ENCODE measurements around the gene SBNO1. TPM values are rescaled to one million over a fixed set of nuclear protein-coding genes. Genes with fewer than 3 reads are reported as not detected.

Gene SBNO1
- total RNA-seq, 1 experiment from 2014 or later: 58.6 TPM

DNA sequence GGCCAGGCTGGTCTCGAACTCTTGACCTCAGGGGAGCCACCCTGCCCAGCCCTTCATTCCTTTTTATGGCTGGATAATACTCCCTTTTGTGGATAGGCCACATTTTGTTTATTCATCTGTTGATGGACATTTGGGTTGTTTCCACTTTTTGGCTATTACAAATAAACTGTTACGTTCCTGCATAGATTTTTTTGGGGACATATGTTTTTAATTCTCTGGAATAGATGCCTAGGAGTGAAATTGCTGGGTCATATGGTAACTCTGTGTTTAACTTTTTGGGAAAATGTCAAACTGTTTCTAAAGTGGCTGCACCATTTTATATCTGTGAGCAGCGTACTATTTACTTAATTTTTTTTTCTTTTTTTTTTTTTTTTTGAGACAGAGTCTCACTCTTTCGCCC is 29.1 kb upstream of the SBNO1 start:
- POLR2A ChIA-PET (ENCODE audit: low non-redundant PET): no interaction called here
- Histone ChIP-seq H3K36me3 (ENCODE audit: insufficient read depth, low read length, poor library complexity, severe bottlenecking) (peaks cover 77% of the 10 kb centered on the region), H3K4me3 (ENCODE audit: low read depth, low read length, poor library complexity, severe bottlenecking) (no peak overlapping the region), H3K27me3 (replicated peaks; ENCODE audit: insufficient read depth, low read depth, low read length, poor library complexity) (no peaks in the 10 kb centered on the region), H3K9me3 (ENCODE audit: low read depth, low read length, poor library complexity, severe bottlenecking) (no peaks in the 10 kb centered on the region), H3K4me1 (ENCODE audit: insufficient read depth, low read length, poor library complexity, severe bottlenecking) (peaks cover 8% of the 10 kb centered on the region), H3K27ac (ENCODE audit: low read depth, low read length, poor library complexity, severe bottlenecking) (no peak overlapping the region)
- no TSS peak for BruUV-seq (replicated peaks)
- no peak for TF ChIP-seq EZH2 (IDR thresholded peaks at IDR 0.05; ENCODE audit: borderline replicate concordance, low read depth, low read length, poor library complexity, severe bottlenecking)
- TF ChIP-seq, protein P1, sequence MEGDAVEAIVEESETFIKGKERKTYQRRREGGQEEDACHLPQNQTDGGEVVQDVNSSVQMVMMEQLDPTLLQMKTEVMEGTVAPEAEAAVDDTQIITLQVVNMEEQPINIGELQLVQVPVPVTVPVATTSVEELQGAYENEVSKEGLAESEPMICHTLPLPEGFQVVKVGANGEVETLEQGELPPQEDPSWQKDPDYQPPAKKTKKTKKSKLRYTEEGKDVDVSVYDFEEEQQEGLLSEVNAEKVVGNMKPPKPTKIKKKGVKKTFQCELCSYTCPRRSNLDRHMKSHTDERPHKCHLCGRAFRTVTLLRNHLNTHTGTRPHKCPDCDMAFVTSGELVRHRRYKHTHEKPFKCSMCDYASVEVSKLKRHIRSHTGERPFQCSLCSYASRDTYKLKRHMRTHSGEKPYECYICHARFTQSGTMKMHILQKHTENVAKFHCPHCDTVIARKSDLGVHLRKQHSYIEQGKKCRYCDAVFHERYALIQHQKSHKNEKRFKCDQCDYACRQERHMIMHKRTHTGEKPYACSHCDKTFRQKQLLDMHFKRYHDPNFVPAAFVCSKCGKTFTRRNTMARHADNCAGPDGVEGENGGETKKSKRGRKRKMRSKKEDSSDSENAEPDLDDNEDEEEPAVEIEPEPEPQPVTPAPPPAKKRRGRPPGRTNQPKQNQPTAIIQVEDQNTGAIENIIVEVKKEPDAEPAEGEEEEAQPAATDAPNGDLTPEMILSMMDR (conservative IDR thresholded peaks at IDR 0.05; ENCODE audit: low read depth, low read length): no peak
- intact Hi-C loops (cut with micrococcal nuclease; ENCODE audit: unreplicated experiment): no loop called here
- CTCF ChIA-PET: no interaction called here
- DNase-seq (ENCODE audit: low spot score): no peak

DNA sequence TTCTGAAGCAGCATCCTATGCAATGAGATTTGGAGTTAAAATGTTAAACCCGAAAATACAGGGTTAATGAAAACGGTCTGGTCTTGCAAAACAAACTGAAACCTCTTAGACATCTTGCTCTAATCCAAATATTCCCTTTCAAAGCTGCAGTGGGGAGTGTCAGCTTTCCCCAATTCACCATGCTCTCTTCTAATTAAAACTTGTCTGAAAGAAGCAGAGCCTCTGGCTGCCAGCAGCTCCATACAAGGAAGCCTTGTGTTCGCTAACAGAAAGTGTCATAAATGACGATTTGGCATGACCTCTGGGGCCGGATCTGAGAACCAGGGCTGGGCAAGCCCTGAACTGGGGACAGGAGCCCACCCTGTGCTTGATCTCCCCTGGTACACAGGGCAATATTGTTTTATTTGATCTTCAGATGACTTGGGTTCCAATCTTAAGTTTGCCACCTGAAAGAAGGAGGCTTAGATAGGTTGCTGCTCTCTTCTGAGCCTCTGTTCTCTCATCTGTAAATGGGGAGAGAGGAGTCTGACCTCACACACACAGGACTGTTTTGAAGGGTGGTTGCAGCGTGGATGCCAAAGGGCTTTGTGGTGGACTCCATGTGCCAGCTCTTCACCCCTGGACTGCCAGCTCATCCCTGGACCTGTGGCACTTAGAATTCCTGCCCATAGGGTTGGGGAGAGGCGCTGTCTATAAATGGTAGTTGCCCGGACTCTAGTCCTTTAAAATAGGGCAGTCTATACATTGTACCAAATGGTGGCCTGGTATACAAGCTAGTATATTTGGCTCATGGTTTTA is 27.1 kb upstream of the SBNO1 start:
- Histone ChIP-seq H3K36me3 (ENCODE audit: insufficient read depth, low read length, poor library complexity, severe bottlenecking) (peaks cover 62% of the 10 kb centered on the region), H3K4me3 (ENCODE audit: low read depth, low read length, poor library complexity, severe bottlenecking) (no peak overlapping the region), H3K27me3 (replicated peaks; ENCODE audit: insufficient read depth, low read depth, low read length, poor library complexity) (no peaks in the 10 kb centered on the region), H3K4me1 (ENCODE audit: insufficient read depth, low read length, poor library complexity, severe bottlenecking) (peaks cover 8% of the 10 kb centered on the region), H3K27ac (ENCODE audit: low read depth, low read length, poor library complexity, severe bottlenecking) (no peak overlapping the region), H3K9me3 (ENCODE audit: low read depth, low read length, poor library complexity, severe bottlenecking) (no peaks in the 10 kb centered on the region)
- BruUV-seq (replicated peaks): no TSS peak
- TF ChIP-seq, protein P1 (conservative IDR thresholded peaks at IDR 0.05; ENCODE audit: low read depth, low read length): no peak
- TF ChIP-seq EZH2 (IDR thresholded peaks at IDR 0.05; ENCODE audit: borderline replicate concordance, low read depth, low read length, poor library complexity, severe bottlenecking): no peak
- ChIA-PET POLR2A (ENCODE audit: low non-redundant PET) (interaction anchor here (0.6 kb wide), 1 partner anchor 18 kb away, joined by 13 read pairs; no protein-coding TSS in a partner anchor), CTCF (no interaction called here)
- intact Hi-C loops (cut with micrococcal nuclease; ENCODE audit: unreplicated experiment): no loop called here
- no peak for DNase-seq (ENCODE audit: low spot score)

DNA sequence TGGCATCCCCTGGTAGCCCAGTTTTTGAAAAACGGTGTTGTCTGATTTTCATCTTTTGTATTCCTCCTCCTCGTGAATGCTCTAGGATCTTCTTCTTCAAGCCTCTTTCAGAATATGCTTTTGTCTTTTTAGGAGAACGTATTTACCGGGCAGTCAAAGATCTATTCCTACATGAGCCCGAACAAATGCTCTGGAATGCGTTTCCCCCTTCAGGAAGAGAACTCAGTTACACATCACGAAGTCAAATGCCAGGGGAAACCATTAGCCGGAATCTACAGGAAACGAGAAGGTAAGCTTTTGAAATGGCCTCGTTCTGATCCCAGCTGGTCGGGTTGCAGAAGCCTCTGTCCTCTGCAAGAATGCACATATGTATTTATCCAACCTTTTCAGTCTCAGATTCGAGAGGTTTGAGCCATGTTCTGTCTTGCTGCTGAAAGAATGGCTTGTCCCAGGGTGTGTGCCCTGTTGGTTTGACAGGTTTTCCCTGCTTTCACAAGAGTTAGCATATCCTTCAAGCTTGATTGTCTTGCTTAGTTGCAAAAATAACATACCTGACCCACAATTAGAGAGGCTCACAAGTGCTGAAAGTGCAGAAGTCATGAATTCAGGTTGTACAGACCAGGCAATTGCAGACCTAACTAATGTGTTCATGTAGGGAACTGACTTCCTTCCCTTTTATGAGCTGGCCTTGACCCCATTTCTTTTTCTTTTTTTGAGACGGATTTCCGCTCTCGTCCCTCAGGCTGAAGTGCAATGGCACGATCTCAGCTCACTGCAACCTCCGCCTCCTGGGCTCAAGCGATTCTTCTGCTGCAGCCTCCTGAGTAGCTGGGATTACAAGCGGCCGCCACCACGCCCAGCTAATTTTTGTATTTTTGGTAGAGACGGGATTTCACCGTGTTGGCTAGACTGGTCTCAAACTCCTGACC is 26.1 kb upstream of the SBNO1 start:
- BruUV-seq (replicated peaks): TSS peak; percentile 30
- peaks cover 9% of the 10 kb centered on the region for H3K4me1 ChIP-seq (ENCODE audit: insufficient read depth, low read length, poor library complexity, severe bottlenecking)
- H3K27me3 ChIP-seq (replicated peaks; ENCODE audit: insufficient read depth, low read depth, low read length, poor library complexity): no peaks in the 10 kb centered on the region
- peak overlapping the region; percentile 89 for H3K27ac ChIP-seq (ENCODE audit: low read depth, low read length, poor library complexity, severe bottlenecking)
- CTCF ChIA-PET: no interaction called here
- intact Hi-C loops (cut with micrococcal nuclease; ENCODE audit: unreplicated experiment): no loop called here
- peaks cover 52% of the 10 kb centered on the region for H3K36me3 ChIP-seq (ENCODE audit: insufficient read depth, low read length, poor library complexity, severe bottlenecking)
- peak; percentile 26 for DNase-seq (ENCODE audit: low spot score)
- peak overlapping the region; percentile 77 for H3K4me3 ChIP-seq (ENCODE audit: low read depth, low read length, poor library complexity, severe bottlenecking)
- no peaks in the 10 kb centered on the region for H3K9me3 ChIP-seq (ENCODE audit: low read depth, low read length, poor library complexity, severe bottlenecking)
- TF ChIP-seq, protein P1 (conservative IDR thresholded peaks at IDR 0.05; ENCODE audit: low read depth, low read length): no peak
- TF ChIP-seq EZH2 (IDR thresholded peaks at IDR 0.05; ENCODE audit: borderline replicate concordance, low read depth, low read length, poor library complexity, severe bottlenecking): no peak
- POLR2A ChIA-PET (ENCODE audit: low non-redundant PET): interaction anchor here (0.6 kb wide), 1 partner anchor 19 kb away, joined by 13 read pairs; no protein-coding TSS in a partner anchor

All from A673 (cell line).